Fibroblast of lung (primary cell): Measurements from ENCODE around the gene NPM1. TPM values are rescaled to one million over a fixed set of nuclear protein-coding genes. Genes with fewer than 3 reads are reported as not detected.
A peak's percentile ranks its signal among the peaks of the same experiment; 100 is the strongest.

Experiments used
- DNase-seq, 2 donors: peaks; one replicate each; pipeline versions ENCODE4 v3.0.0 to v3.0.0-alpha.2; 2010; ENCODE audit warnings: low read depth in 2 of 2
- H2AFZ ChIP-seq: 2 replicates; pipeline ENCODE4 v1.5.1; 2012; ENCODE audit warnings: low read length, control low read depth, inconsistent platforms
- H3K27ac ChIP-seq: 2 replicates; pipeline ENCODE4 v1.5.1; 2011; ENCODE audit warnings: low read length, control low read depth; ENCODE audit not compliant: insufficient read depth
- H3K27me3 ChIP-seq: 2 replicates; pipeline ENCODE4 v1.5.1; 2011; ENCODE audit warnings: mild to moderate bottlenecking, low read length; ENCODE audit not compliant: control insufficient read depth, insufficient read depth
- H3K36me3 ChIP-seq: 2 replicates; pipeline ENCODE4 v1.5.1; 2011; ENCODE audit warnings: low read length; ENCODE audit not compliant: control insufficient read depth, insufficient read depth
- H3K4me1 ChIP-seq: 2 replicates; pipeline ENCODE4 v1.5.1; 2011; ENCODE audit warnings: low read length; ENCODE audit not compliant: control insufficient read depth, insufficient read depth; ENCODE audit errors: extremely low read depth
- H3K4me2 ChIP-seq: 2 replicates; pipeline ENCODE4 v1.5.1; 2011; ENCODE audit warnings: low read length, control low read depth; ENCODE audit not compliant: insufficient read depth; ENCODE audit errors: extremely low read depth
- H3K4me3 ChIP-seq, 4 experiments: fragments of 200-600 bp in 1 of 4; sonication (generic) in 1 of 4; replicated peaks in 1 of 4; 2 replicates each; pipeline ENCODE4 v1.5.1; 2011 to 2016; ENCODE audit warnings: low read length in 4 of 4, low read depth in 3 of 4, mild to moderate bottlenecking in 3 of 4, control low read depth in 2 of 4, inconsistent platforms in 1 of 4, mixed read lengths in 1 of 4; ENCODE audit not compliant: insufficient read depth in 1 of 4; ENCODE audit errors: control extremely low read depth in 1 of 4
- H3K79me2 ChIP-seq: 2 replicates; pipeline ENCODE4 v1.5.1; 2012; ENCODE audit warnings: mild to moderate bottlenecking, low read length, inconsistent platforms; ENCODE audit not compliant: control insufficient read depth, insufficient read depth
- H3K9ac ChIP-seq: 2 replicates; pipeline ENCODE4 v1.5.1; 2011; ENCODE audit warnings: mild to moderate bottlenecking, low read length, control low read depth; ENCODE audit not compliant: insufficient read depth
- H3K9me3 ChIP-seq: 2 replicates; pipeline ENCODE4 v1.5.1; 2012; ENCODE audit warnings: low read depth, low read length; ENCODE audit not compliant: control insufficient read depth, insufficient read depth
- H4K20me1 ChIP-seq: 2 replicates; pipeline ENCODE4 v1.5.1; 2011; ENCODE audit warnings: low read length; ENCODE audit not compliant: control insufficient read depth, insufficient read depth; ENCODE audit errors: extremely low read depth
- CTCF ChIP-seq, 2 donors: IDR thresholded peaks in 1 of 2; conservative IDR thresholded peaks in 1 of 2; 1 replicate in 1 of 2; 2 replicates in 1 of 2; pipeline ENCODE4 v1.5.1; 2011 to 2012; ENCODE audit warnings: low read length in 2 of 2, control low read depth in 1 of 2, inconsistent platforms in 1 of 2, low read depth in 1 of 2, mild to moderate bottlenecking in 1 of 2
- EZH2 ChIP-seq: IDR thresholded peaks from 2 replicates; pipeline ENCODE4 v1.5.1; 2012; ENCODE audit warnings: low read length, control low read depth, mild to moderate bottlenecking; ENCODE audit errors: missing control alignments
- polyA plus RNA-seq, 2 donors: library from polyadenylated mRNA; depleted of rRNA in 1 of 2; stranded (reverse) in 1 of 2; unstranded in 1 of 2; fragments of >200 nt; gene quantifications; 2 replicates each; pipeline ENCODE4 v1.2.1, GENCODE V29; 2011 to 2012; ENCODE audit warnings: missing spikeins in 1 of 2
- total RNA-seq: library from RNA; depleted of rRNA; stranded (reverse); fragments of >200 nt; gene quantifications from 2 replicates; pipeline ENCODE4 v1.2.1, GENCODE V29; 2014

The NPM1 gene
- total and polyA plus RNA-seq, 2 donors (not counting 1 experiment from before 2014, with no cell fraction given) = 1,067 to 4,158 TPM

GRCh38 chr5:171415115-171415730 lies 27.6 kb downstream of the NPM1 start:
- TF ChIP-seq EZH2 = no peak
- TF ChIP-seq CTCF (conservative IDR thresholded peaks at IDR 0.05 in 1 of 2, IDR thresholded peaks at IDR 0.05 in 1 of 2; ENCODE audit: low read depth in 1 of 2, low read length in 2 of 2) = no peak
- no peak overlapping the region for H2AFZ ChIP-seq
- peaks cover 9% of the 10 kb centered on the region for H3K36me3 ChIP-seq
- no peaks in the 10 kb centered on the region for H3K27me3 ChIP-seq
- H3K9ac ChIP-seq = no peak overlapping the region
- no peak overlapping the region for H3K27ac ChIP-seq
- H3K4me2 ChIP-seq = no peak overlapping the region
- H3K4me1 ChIP-seq = peaks cover 2% of the 10 kb centered on the region
- H3K79me2 ChIP-seq = peaks cover 10% of the 10 kb centered on the region
- H4K20me1 ChIP-seq = peaks cover 2% of the 10 kb centered on the region
- no peak overlapping the region for H3K4me3 ChIP-seq
- H3K9me3 ChIP-seq = no peaks in the 10 kb centered on the region
- peak; percentile 63 to 81 for DNase-seq

- H3K9me3 ChIP-seq = no peaks in the 10 kb centered on the region
- no peak overlapping the region for H2AFZ ChIP-seq
- no peak for TF ChIP-seq CTCF (conservative IDR thresholded peaks at IDR 0.05 in 1 of 2, IDR thresholded peaks at IDR 0.05 in 1 of 2; ENCODE audit: low read depth in 1 of 2, low read length in 2 of 2)
- no peak for TF ChIP-seq EZH2
- H4K20me1 ChIP-seq = peaks cover 1% of the 10 kb centered on the region
- DNase-seq = no peak
- H3K9ac ChIP-seq = no peak overlapping the region
- H3K4me2 ChIP-seq = no peak overlapping the region
- H3K27ac ChIP-seq = no peak overlapping the region
- H3K4me1 ChIP-seq = peaks cover 2% of the 10 kb centered on the region
- no peak overlapping the region for H3K4me3 ChIP-seq
- peaks cover 2% of the 10 kb centered on the region for H3K36me3 ChIP-seq
- H3K79me2 ChIP-seq = peaks cover 5% of the 10 kb centered on the region
- H3K27me3 ChIP-seq = no peaks in the 10 kb centered on the region
Measured at GRCh38 chr5:171416160-171417049, 28.8 kb downstream of the NPM1 start.

- H3K4me1 ChIP-seq = peaks cover 2% of the 10 kb centered on the region
- H3K79me2 ChIP-seq = no peaks in the 10 kb centered on the region
- H4K20me1 ChIP-seq = no peaks in the 10 kb centered on the region
- no peak overlapping the region for H3K27ac ChIP-seq
- no peaks in the 10 kb centered on the region for H3K27me3 ChIP-seq
- no peak overlapping the region for H2AFZ ChIP-seq
- peak; percentile 78 to 85 for DNase-seq
- no peaks in the 10 kb centered on the region for H3K36me3 ChIP-seq
- peak overlapping the region; percentile 49 for H3K4me2 ChIP-seq
- no peak overlapping the region for H3K9ac ChIP-seq
- no peaks in the 10 kb centered on the region for H3K9me3 ChIP-seq
- TF ChIP-seq EZH2 (no peak), CTCF (conservative IDR thresholded peaks at IDR 0.05 in 1 of 2, IDR thresholded peaks at IDR 0.05 in 1 of 2; ENCODE audit: low read depth in 1 of 2, low read length in 2 of 2) (peak; percentile 80 to 83)
- H3K4me3 ChIP-seq = peak overlapping the region; percentile 6 to 64 (median 48)
Measured at GRCh38 chr5:171418316-171418981, 30.8 kb downstream of the NPM1 start.
